Measurements from ENCODE around the gene WBP2NL.

WBP2NL gene

GRCh38 chr22:42074846-42075676 lies 76.5 kb downstream of the WBP2NL start:
- DNase-seq, result no peak

GRCh38 chr22:42076764-42077485 lies 78.3 kb downstream of the WBP2NL start:
- DNase-seq, result no peak

GRCh38 chr22:42077486-42078125 lies 79.0 kb downstream of the WBP2NL start:
- DNase-seq, result no peak

All from NCI-H2081 treated with DMSO at 0.1 percent for 48 hours (cell line).